Thyroid gland (tissue), 4 donors: Measurements from ENCODE around the gene RIPOR1. TPM values are rescaled to one million over a fixed set of nuclear protein-coding genes. Genes with fewer than 3 reads are reported as not detected.

Experiments
- DNase-seq, 2 donors: peaks; one replicate each; pipeline ENCODE4 v3.0.0-alpha.2; 2019
- H3K27ac ChIP-seq, 3 donors: fragments of 200-600 bp; sonication (generic); 1 replicate in 2 of 3; 2 replicates in 1 of 3; pipeline ENCODE4 v1.5.1; 2016 to 2019; ENCODE audit warnings: mild to moderate bottlenecking in 1 of 3, moderate library complexity in 1 of 3
- H3K27me3 ChIP-seq: fragments of 200-600 bp; sonication (generic); one replicate; pipeline ENCODE4 v1.5.1; 2019
- H3K36me3 ChIP-seq, 2 donors: fragments of 200-600 bp; sonication (generic); one replicate each; pipeline ENCODE4 v1.5.1; 2016 to 2019
- H3K4me1 ChIP-seq, 2 donors: fragments of 200-600 bp; sonication (generic); one replicate each; pipeline ENCODE4 v1.5.1; 2017 to 2019
- H3K4me3 ChIP-seq, 3 donors: fragments of 200-600 bp; sonication (generic); replicated peaks in 1 of 3; 1 replicate in 2 of 3; 2 replicates in 1 of 3; pipeline ENCODE4 v1.5.1; 2016; ENCODE audit warnings: mild to moderate bottlenecking in 1 of 3
- H3K9me3 ChIP-seq: fragments of 200-600 bp; sonication (generic); one replicate; pipeline ENCODE4 v1.5.1; 2017
- POLR2A ChIP-seq, 2 donors: fragments of 450-650 bp; IDR thresholded peaks; one replicate each; pipeline ENCODE4 v1.6.1; 2017; ENCODE audit warnings: antibody characterized with exemption in 2 of 2, mild to moderate bottlenecking in 2 of 2, moderate library complexity in 1 of 2
- WGBS, 2 donors: methylation state at CpG; one replicate each; pipeline ENCODE4 v1.1.5; 2017; 5-methylcytosine and 5-hydroxymethylcytosine counted together
- intact Hi-C: fragments of 100-400 bp; cut with DNase I; formaldehyde crosslinking; loops from one replicate; pipeline ENCODE4 v1.15.1; 2023
- total RNA-seq, 4 donors: library from RNA; depleted of rRNA; stranded (reverse); fragments of >200 nt; gene quantifications; one replicate each; pipeline ENCODE4 v1.2.3, GENCODE V29; 2016
- TF ChIP-seq, protein P1 (sequence below), 6 experiments: fragments of 200-600 bp in 3 of 6; fragments of 450-650 bp in 3 of 6; sonication (generic) in 3 of 6; IDR thresholded peaks; one replicate each; pipeline ENCODE4 v1.5.1; 2016 to 2019; ENCODE audit warnings: antibody characterized with exemption in 6 of 6, mild to moderate bottlenecking in 2 of 6, inconsistent platforms in 1 of 6, moderate library complexity in 1 of 6

Gene RIPOR1
- total RNA-seq, 4 donors from 2014 or later = 21.3 to 57.1 (median 41.2) TPM

DNA sequence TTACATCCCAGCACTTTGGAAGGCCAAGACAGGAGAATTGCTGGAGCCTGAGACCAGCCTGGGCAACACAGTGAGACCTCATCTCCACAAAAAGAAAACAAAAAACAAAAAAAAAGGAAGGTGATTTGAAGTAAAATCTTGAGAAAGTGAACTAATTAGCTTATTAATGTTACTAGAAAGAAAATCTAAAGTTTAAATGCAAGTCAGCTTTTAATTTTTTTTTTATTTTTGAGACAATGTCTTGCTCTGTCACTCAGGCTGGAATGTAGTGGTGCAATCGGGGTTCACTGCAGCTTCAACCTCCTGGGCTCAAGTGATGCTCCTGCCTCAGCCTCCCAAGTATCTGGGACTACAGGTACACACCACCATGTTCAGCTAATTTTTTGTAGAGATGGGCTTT, 30.2 kb downstream of the RIPOR1 start:
- no peak overlapping the region for H3K4me3 ChIP-seq
- no peak for DNase-seq
- no peak overlapping the region for H3K27ac ChIP-seq
- no peaks in the 10 kb centered on the region for H3K27me3 ChIP-seq
- intact Hi-C loops = no loop called here
- H3K9me3 ChIP-seq = no peaks in the 10 kb centered on the region
- TF ChIP-seq, protein P1, sequence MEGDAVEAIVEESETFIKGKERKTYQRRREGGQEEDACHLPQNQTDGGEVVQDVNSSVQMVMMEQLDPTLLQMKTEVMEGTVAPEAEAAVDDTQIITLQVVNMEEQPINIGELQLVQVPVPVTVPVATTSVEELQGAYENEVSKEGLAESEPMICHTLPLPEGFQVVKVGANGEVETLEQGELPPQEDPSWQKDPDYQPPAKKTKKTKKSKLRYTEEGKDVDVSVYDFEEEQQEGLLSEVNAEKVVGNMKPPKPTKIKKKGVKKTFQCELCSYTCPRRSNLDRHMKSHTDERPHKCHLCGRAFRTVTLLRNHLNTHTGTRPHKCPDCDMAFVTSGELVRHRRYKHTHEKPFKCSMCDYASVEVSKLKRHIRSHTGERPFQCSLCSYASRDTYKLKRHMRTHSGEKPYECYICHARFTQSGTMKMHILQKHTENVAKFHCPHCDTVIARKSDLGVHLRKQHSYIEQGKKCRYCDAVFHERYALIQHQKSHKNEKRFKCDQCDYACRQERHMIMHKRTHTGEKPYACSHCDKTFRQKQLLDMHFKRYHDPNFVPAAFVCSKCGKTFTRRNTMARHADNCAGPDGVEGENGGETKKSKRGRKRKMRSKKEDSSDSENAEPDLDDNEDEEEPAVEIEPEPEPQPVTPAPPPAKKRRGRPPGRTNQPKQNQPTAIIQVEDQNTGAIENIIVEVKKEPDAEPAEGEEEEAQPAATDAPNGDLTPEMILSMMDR (IDR thresholded peaks at IDR 0.05) = no peak
- no peak for TF ChIP-seq POLR2A (IDR thresholded peaks at IDR 0.05)
- WGBS, 2 donors = 74 to 88% methylated on average over 1 of the region's 1 CpG
- H3K36me3 ChIP-seq = no peaks in the 10 kb centered on the region
- peaks cover 0 to 16% of the 10 kb centered on the region in 2 donors for H3K4me1 ChIP-seq

DNA sequence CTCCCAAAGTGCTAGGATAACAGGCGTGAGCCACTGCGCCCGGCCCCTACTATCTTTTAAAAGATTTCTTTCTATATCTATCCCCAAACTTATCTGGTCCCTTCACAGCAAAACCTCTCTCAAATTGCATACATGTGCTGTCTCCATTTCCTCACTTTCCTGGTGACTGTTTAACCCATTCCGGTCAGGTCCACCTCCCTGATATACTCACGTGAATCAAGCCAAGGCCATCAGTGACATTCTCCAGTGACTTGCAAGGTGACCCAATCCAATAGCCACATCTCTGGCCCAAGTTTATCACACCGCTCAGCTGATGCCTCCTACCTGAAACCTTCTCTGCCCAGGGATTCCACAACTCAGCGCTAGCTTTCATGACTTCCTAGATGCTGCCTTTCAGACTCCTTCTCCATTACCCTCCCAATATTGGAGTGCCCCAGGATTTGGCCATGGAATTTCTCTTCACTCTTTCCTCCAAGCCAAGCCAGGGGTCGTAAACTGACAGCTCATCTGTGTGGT, 32.3 kb downstream of the RIPOR1 start:
- Histone ChIP-seq H3K9me3 (no peaks in the 10 kb centered on the region), H3K4me1 (peaks cover 11 to 26% of the 10 kb centered on the region in 2 donors), H3K27me3 (no peaks in the 10 kb centered on the region), H3K4me3 (no peak overlapping the region), H3K36me3 (no peaks in the 10 kb centered on the region), H3K27ac (peak overlapping the region in 1 of 3 donors; percentile 98)
- intact Hi-C loops = loop anchor here (5.0 kb wide), 2 partner anchors 34 to 106 kb away; partner anchors contain the start of genes C16orf86, ENKD1 and RIPOR1
- DNase-seq = no peak
- TF ChIP-seq, protein P1 (IDR thresholded peaks at IDR 0.05) = no peak
- no peak for TF ChIP-seq POLR2A (IDR thresholded peaks at IDR 0.05)
- 92 to 94% methylated on average over 8 of the region's 8 CpGs for WGBS, 2 donors

DNA sequence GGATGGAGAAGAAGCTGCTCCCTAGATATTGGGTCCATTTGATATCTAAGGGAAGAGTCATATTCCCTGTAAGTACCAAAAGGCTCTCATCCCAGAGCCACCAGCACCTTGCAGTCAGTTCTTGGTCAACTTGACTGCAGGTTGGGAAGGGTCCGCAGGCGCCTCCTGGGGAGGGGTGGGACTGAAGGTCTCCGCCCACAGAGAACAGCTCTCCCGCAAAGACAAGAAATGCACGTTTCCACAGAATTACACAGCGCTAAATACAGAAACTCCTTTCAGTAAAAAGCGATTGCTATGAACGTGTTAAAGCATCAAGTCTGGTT, 32.8 kb downstream of the RIPOR1 start:
- WGBS, 2 donors = 2 to 6% methylated on average over 6 to 8 of the region's 8 CpGs
- Histone ChIP-seq H3K4me3 (peak overlapping the region; percentile 2 to 86 (median 37)), H3K9me3 (no peaks in the 10 kb centered on the region), H3K27me3 (no peaks in the 10 kb centered on the region), H3K4me1 (peaks cover 11 to 27% of the 10 kb centered on the region in 2 donors), H3K27ac (peak overlapping the region; percentile 42 to 98 (median 94)), H3K36me3 (no peaks in the 10 kb centered on the region)
- TF ChIP-seq, protein P1 (IDR thresholded peaks at IDR 0.05) = no peak
- no peak for TF ChIP-seq POLR2A (IDR thresholded peaks at IDR 0.05)
- intact Hi-C loops = loop anchor here (5.0 kb wide), 2 partner anchors 34 to 106 kb away; partner anchors contain the start of genes C16orf86, ENKD1 and RIPOR1
- DNase-seq = no peak

DNA sequence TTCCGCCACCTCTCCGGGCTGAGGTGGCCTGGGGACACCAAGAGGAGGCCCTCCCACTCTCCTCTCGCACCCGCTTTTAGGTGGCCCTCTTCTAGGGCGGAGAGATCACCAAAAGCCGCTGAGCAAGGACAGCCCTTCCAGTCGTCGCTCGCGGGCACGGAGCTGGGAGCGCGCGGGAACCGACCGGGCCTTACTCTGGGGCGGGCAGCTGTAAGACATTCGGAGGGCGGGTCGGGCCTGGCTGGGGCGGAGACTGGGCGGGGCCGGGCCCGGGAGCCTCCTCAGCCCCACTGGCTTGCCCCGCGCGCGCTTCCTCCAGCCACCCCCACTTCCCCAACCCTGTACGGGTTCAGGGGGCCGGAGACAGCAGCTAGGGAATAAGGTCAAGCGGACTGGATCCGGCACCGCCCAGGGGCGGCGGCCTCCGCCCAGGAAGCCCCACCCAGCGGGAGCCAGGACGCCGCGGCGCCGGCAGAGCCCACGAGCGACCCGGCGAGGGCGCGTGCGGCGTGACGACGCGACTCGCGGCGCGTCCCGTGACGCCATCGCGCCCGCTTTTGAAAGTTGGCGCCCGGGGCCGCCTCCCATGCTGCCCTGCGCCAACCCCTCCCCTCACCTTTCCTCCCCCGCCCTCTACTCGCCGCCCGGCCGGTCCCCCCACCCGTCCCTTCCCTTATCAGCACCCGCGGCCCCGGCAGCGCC, 33.3 kb downstream of the RIPOR1 start:
- H3K4me3 ChIP-seq = peak overlapping the region; percentile 2 to 86 (median 37)
- intact Hi-C loops = loop anchor here (5.0 kb wide), 2 partner anchors 35 to 105 kb away; partner anchors contain the start of genes C16orf86, ENKD1 and RIPOR1
- H3K4me1 ChIP-seq = peaks cover 11 to 27% of the 10 kb centered on the region in 2 donors
- no peaks in the 10 kb centered on the region for H3K9me3 ChIP-seq
- peak; percentile 96 to 97 for DNase-seq
- TF ChIP-seq POLR2A (IDR thresholded peaks at IDR 0.05) = peak in 1 of 2 donors; percentile 76
- TF ChIP-seq, protein P1 (IDR thresholded peaks at IDR 0.05) = no peak
- no peaks in the 10 kb centered on the region for H3K36me3 ChIP-seq
- no peaks in the 10 kb centered on the region for H3K27me3 ChIP-seq
- H3K27ac ChIP-seq = peak overlapping the region; percentile 82 to 98 (median 94)
- 1 to 8% methylated on average over 7 to 22 of the region's 76 CpGs for WGBS, 2 donors

DNA sequence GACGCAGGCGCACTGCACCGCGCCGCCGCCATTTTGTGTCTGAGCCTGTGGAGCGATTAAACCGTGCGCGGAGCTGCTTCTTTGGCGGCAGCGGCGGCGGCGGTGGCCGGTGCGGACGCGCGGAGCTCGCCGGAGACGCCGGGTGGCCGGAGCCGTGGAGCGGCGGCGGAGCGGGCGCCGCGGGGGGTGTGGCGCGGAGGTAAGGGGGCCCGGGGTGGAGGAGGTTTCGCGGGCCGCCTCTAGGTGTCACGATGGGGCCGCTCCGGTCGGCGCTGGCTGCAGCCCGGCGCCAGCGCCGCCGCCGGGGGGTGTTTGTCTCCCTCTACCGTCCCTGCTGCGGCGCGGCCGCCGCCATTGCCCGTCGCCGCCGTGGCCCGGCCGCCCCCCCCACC, 33.9 kb downstream of the RIPOR1 start, which contains the start of gene CTCF:
Gene CTCF, plus strand, starts transcription at position 1 of the 392 bp plus-strand sequence. CDS start 48,307 bp downstream, outside the sequence.
- intact Hi-C loops = loop anchor here (5.0 kb wide), 2 partner anchors 35 to 105 kb away; partner anchors contain the start of genes C16orf86, ENKD1 and RIPOR1
- H3K36me3 ChIP-seq = no peaks in the 10 kb centered on the region
- peak within 1 kb of the TSS; percentile 63 to 96 (median 86) for H3K4me3 ChIP-seq
- DNase-seq = peak; percentile 85
- TF ChIP-seq, protein P1 (IDR thresholded peaks at IDR 0.05) = peak in 4 of 6 experiments; percentile 12 to 96 (median 92)
- TF ChIP-seq POLR2A (IDR thresholded peaks at IDR 0.05) = no peak
- H3K4me1 ChIP-seq = peaks cover 11 to 27% of the 10 kb centered on the region in 2 donors
- H3K27me3 ChIP-seq = no peaks in the 10 kb centered on the region
- H3K27ac ChIP-seq = peak within 1 kb of the TSS; percentile 94 to 98 (median 96)
- H3K9me3 ChIP-seq = no peaks in the 10 kb centered on the region
- WGBS, 2 donors = no CpG with 5 or more reads among the region's 62 CpGs
